ENCODE data around the gene ZNF423.
A peak's percentile ranks its signal among the peaks of the same experiment; 100 is the strongest.

Gene ZNF423

DNA sequence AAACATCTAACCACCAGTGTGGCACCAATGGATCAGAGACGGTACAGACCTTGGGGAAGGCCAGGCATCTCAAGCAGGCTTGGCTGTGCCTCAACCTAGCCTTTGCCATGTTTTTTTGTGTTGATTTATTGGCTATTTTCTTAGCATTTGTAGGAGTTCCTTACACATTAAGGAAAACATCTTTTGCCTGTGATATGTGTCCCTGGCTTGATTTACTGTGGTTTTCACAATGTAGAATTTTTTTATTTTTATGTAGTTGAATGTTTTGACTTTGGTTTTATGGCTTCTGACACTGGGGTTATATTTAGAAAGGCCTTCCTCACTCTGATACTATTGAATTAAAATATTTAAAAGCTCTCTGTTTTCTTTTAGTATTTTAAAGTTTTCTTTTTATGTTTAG is 132.6 kb downstream of the ZNF423 start:
- DNase-seq = no peak
- no peaks in the 10 kb centered on the region for H3K36me3 ChIP-seq
- TF ChIP-seq, protein P1, sequence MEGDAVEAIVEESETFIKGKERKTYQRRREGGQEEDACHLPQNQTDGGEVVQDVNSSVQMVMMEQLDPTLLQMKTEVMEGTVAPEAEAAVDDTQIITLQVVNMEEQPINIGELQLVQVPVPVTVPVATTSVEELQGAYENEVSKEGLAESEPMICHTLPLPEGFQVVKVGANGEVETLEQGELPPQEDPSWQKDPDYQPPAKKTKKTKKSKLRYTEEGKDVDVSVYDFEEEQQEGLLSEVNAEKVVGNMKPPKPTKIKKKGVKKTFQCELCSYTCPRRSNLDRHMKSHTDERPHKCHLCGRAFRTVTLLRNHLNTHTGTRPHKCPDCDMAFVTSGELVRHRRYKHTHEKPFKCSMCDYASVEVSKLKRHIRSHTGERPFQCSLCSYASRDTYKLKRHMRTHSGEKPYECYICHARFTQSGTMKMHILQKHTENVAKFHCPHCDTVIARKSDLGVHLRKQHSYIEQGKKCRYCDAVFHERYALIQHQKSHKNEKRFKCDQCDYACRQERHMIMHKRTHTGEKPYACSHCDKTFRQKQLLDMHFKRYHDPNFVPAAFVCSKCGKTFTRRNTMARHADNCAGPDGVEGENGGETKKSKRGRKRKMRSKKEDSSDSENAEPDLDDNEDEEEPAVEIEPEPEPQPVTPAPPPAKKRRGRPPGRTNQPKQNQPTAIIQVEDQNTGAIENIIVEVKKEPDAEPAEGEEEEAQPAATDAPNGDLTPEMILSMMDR (IDR thresholded peaks at IDR 0.05) = no peak
- intact Hi-C loops (cut with DNase I; ENCODE audit: low total_unique reads) = no loop called here
- peak overlapping the region in 1 of 2 donors; percentile 22 for H3K27ac ChIP-seq
- no peaks in the 10 kb centered on the region for H3K27me3 ChIP-seq
- no peak overlapping the region for H3K4me3 ChIP-seq
- no peaks in the 10 kb centered on the region for H3K9me3 ChIP-seq
- H3K4me1 ChIP-seq = peaks cover 0 to 10% (median 4%) of the 10 kb centered on the region in 4 donors

DNA sequence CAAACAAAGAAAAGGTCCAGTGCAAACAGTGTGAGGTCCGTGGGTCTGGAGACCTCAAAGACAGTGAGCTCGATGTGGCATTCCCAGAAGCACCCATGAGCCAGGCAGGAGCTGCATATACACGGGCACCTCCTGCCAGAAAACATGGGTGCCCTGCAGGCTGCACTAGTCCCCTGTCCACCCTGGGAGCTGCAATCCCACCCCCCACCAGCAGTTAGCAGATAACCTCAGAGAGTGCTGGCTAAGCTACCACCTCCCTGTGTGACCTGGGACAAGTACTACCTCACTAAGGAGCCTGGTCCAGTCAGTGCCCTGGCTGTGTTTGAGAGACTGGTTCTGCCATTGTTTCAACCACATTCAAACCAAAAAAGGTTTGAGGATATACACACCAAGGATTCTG is 135.7 kb downstream of the ZNF423 start:
- Histone ChIP-seq H3K4me3 (no peak overlapping the region), H3K36me3 (no peaks in the 10 kb centered on the region), H3K27ac (no peak overlapping the region), H3K9me3 (no peaks in the 10 kb centered on the region), H3K4me1 (peaks cover 0 to 19% (median 6%) of the 10 kb centered on the region in 4 donors), H3K27me3 (no peaks in the 10 kb centered on the region)
- no peak for DNase-seq
- TF ChIP-seq, protein P1 (IDR thresholded peaks at IDR 0.05) = no peak
- intact Hi-C loops (cut with DNase I; ENCODE audit: low total_unique reads) = no loop called here

DNA sequence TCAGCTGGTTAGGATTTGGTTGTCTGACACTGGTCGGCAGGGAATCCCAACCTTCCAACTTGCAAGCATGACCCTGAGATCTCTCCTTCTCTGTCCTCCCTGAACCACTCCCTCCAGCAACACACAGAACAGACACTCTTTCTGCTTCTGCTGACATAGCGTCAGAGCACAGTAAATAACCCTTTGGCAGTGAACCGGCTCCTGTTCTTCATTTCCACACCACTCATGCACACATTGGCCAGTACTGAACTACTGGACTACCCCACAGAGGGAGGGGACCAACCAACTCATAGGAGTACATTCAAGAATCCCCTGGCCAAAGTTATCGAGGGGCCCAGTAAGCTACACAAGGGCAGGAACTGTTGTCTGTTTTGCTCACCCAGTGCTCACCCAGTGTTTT is 138.2 kb downstream of the ZNF423 start:
- TF ChIP-seq, protein P1 (IDR thresholded peaks at IDR 0.05) = no peak

DNA sequence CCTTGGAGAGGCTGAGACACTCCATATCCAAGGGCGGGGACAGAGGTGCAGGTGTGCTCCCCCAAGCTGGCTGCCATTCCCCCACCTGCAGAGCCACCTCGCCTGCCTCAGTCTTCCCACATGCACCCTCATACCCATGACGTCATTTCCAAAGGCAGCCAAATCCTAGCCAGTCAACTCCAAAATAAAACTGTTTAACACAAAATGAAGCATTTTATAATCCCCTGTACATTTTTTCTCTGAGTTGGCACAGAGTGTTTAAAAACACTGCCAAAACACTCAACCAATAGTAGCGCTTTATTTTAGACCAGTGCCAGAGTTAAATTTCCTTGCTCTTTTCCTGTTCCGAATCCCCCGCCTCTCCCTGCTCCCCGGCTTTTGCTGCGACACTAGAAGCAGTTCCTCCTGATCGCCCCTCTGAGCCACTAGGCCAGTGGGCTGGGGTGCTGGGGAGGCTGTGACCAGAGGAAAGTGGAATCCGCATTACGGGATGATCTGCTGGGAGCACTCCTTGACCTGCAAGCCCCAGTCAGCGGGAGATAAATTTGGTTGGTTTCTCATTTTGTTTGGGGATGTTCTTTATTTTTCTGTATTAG is 139.5 kb downstream of the ZNF423 start:
- Histone ChIP-seq H3K9me3 (no peaks in the 10 kb centered on the region), H3K27me3 (no peaks in the 10 kb centered on the region), H3K4me1 (peaks cover 0 to 9% (median 1%) of the 10 kb centered on the region in 4 donors), H3K4me3 (no peak overlapping the region), H3K36me3 (no peaks in the 10 kb centered on the region), H3K27ac (no peak overlapping the region)
- DNase-seq = no peak
- TF ChIP-seq, protein P1 (IDR thresholded peaks at IDR 0.05) = no peak
- intact Hi-C loops (cut with DNase I; ENCODE audit: low total_unique reads) = no loop called here

More for the DNA sequence above, 138.2 kb downstream of the ZNF423 start:
- H3K4me1 ChIP-seq = peaks cover 0 to 9% (median 1%) of the 10 kb centered on the region in 4 donors
- intact Hi-C loops (cut with DNase I; ENCODE audit: low total_unique reads) = no loop called here
- DNase-seq = no peak
- H3K4me3 ChIP-seq = no peak overlapping the region
- H3K9me3 ChIP-seq = no peaks in the 10 kb centered on the region
- H3K36me3 ChIP-seq = no peaks in the 10 kb centered on the region
- no peak overlapping the region for H3K27ac ChIP-seq
- no peaks in the 10 kb centered on the region for H3K27me3 ChIP-seq

DNA sequence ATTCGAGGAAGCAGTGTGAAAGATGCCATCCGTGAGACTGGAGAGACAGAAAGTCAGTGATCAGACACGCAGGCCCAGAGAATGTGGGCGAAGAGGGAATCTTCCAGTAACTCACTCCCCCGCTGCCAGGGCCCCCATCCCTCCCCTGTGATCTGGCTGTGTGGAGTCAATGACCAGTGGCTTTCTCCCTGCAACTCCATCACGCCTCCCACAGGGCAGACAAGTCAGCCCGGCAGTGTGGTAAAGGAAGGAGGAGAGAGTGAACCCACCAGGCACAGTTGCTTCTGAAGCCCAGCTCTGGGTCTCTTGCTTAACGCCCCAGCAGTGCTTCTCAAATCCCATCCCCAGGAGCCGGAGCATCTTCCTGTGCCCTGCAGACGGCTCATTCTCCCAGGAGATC is 142.1 kb downstream of the ZNF423 start:
- H3K4me3 ChIP-seq = no peak overlapping the region
- TF ChIP-seq, protein P1 (IDR thresholded peaks at IDR 0.05) = no peak
- H3K27me3 ChIP-seq = no peaks in the 10 kb centered on the region
- no peak overlapping the region for H3K27ac ChIP-seq
- H3K4me1 ChIP-seq = peaks cover 0 to 9% (median 1%) of the 10 kb centered on the region in 4 donors
- H3K9me3 ChIP-seq = no peaks in the 10 kb centered on the region
- intact Hi-C loops (cut with DNase I; ENCODE audit: low total_unique reads) = no loop called here
- DNase-seq = no peak
- no peaks in the 10 kb centered on the region for H3K36me3 ChIP-seq

DNA sequence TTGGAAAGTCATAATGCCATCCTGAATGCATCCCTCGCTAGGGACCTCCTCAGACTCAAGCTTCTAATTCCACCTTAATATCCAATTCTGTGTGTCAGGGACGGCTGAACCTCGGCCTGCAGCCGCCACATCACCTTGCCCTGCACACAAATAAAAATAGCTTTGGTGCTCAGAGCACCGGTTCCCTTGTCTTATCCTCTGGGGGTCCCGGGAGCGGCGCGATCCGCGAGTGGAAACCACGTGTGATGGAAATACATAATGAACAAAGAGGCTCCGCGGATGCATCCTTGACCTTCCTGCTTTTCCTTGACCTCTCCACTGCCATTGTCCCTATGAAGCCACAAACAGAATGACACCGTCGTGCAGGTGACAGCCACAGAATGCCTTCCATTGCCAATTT is 143.4 kb downstream of the ZNF423 start:
- Histone ChIP-seq H3K36me3 (no peaks in the 10 kb centered on the region), H3K9me3 (no peaks in the 10 kb centered on the region), H3K27ac (no peak overlapping the region), H3K4me3 (no peak overlapping the region), H3K4me1 (peaks cover 0 to 9% (median 1%) of the 10 kb centered on the region in 4 donors), H3K27me3 (no peaks in the 10 kb centered on the region)
- intact Hi-C loops (cut with DNase I; ENCODE audit: low total_unique reads) = no loop called here
- TF ChIP-seq, protein P1 (IDR thresholded peaks at IDR 0.05) = no peak
- DNase-seq = no peak

Measured in tibial artery (tissue), 4 donors.